HG02798 (cell line): ENCODE results near the gene PTPN9.
"Not testable (repeated sequence)": the region's sequence is repeated elsewhere in the genome, so short reads cannot be mapped to it uniquely, and the experiment has no call there.

Source experiments
- ATAC-seq: cut with Tn5 transposase; IDR thresholded peaks from one replicate; pipeline ENCODE4 v1.9.1; 2021; ENCODE audit warnings: mild to moderate bottlenecking; ENCODE audit not compliant: unreplicated experiment, poor library complexity

Gene PTPN9

GRCh38 chr15:75455424-75455981, 123.6 kb downstream of the PTPN9 start:
- no peak for ATAC-seq

- no peak for ATAC-seq
Observed at GRCh38 chr15:75454471-75455378, 124.4 kb downstream of the PTPN9 start.

- peak; percentile 42 for ATAC-seq
Observed at GRCh38 chr15:75453703-75454470, 125.2 kb downstream of the PTPN9 start.

DNA sequence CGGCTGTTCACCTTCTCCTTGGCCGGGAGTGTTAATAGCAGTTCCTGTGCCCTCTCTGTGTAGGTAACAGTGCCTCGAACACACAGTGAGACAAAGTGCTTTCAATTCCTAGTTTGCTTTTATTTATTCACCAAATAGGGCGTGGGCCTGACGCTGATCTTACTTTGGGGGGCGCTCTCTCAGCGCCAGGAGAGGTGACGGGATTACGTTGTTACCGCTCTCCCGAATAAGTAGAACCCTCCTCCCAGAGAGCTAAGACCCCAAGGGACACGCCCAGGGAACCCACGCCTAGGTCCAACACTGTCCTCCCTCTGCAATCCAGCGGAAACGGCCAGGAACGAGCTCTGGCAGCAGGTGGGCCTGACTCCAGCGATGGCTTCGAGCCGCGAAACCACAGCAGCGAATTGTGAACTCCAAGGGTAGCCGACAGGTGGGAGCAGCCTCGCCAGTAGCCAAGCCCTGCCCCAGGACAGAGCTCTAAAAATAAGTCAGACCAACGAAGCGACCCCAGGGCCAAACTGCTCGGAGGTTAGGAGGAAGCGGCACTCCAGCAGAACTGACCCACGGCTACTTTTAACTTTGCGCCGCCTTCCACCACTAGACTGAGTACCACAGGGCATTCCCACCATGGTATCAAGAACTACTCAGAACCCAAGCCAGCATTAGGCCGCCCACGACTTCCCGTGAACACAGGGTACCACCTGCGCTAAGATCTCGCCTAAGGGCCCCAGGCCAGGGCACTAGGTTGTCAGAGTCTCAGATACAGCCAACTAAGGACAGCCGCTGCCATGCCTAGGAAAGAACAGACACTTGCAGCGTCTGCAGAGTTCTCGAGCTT, 126.0 kb downstream of the PTPN9 start:
- no peak for ATAC-seq

- ATAC-seq: no peak
Observed at GRCh38 chr15:75452364-75452864, 126.7 kb downstream of the PTPN9 start.

DNA sequence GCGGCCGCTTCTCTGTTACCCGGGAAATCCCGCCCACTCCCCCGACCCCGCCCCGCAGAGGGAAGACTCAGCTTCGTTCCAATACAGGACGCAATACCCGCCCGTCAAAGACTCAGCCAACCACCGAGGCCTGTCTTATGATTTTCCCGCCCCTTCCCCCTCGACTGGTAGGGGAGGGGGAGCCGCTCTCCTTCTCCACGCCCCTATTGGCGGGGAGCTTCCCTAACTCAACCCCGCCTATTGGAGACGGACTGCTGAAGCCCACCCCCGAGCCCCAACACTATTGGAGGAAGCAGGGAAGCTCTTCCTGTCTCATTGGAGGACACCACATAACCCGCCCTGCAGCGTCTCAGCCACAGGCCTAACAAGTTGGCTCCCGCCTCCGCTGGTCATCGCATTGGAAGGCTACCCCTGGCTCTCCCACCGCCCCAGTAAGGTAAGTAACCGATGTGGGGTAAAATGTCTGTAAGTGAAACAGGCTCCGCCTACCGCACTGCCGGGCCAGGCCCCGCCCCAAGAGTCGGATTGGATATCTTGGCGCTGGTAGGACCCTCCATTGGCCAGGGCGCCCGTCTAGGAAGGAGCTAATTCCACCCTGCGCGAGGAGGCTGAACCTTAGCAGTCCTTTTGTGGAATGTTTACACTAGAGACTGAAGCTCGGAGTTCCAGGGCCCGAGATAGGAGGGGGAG, 127.3 kb downstream of the PTPN9 start, which contains the start of gene SIN3A:
TSS of gene SIN3A (minus strand) at position 17 of the 690 bp plus-strand sequence. CDS start 21,315 bp downstream, outside the sequence.
- ATAC-seq: peak; percentile 48

GRCh38 chr15:75451202-75451673, 127.9 kb downstream of the PTPN9 start:
- no peak for ATAC-seq

- ATAC-seq: peak; percentile 23
Observed at GRCh38 chr15:75450307-75451201, 128.6 kb downstream of the PTPN9 start.

DNA sequence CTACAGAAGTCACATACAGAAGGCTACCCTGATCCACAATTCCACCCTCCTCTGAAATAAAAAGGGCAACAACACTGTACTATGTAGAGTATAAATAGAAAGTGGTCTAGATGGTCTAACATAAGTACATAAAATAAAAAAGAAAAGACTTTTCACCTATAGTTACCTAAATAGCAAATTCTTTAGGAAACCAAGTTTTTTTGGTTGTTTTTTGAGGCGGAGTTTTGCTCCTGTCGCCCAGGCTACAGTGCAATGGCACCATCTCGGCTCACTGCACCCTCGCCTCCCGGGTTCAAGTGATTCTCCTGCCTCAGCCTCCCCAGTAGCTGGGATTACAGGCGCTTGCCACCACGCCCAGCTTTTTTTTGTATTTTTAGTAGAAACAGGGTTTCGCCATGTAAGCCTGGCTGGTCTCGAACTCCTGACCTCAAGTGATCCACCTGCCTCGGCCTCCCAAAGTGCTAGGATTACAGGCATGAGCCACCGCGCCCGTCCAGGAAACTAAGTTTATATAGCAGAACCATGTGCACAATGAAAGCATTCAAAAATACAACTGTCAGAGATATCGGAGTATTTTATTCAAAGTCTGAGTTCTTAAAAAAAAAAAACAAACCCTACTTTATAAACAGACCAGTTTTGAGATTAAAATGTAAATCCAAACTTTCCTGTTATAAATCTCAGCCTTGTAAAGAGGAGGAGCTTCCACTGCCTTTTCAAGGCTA, 129.4 kb downstream of the PTPN9 start:
- no peak for ATAC-seq

DNA sequence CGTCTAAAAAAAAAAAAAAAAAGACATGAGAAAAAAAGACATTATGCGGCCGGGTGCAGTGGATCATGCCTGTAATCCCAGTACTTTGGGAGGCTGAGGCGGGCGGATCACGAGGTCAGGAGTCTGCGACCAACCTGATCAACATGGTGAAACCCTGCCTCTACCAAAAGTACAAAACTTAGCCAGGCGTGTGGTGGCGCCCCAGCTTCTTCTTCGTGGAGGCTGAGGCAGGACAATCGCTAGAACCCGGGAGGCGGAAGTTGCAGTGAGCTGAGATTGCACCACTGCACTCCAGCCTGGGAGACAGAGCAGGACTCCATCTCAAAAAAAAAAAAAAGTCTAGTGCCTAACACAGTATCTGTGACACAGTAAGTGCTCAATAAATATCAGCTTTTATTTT, 130.9 kb downstream of the PTPN9 start:
- not testable (repeated sequence) for ATAC-seq

DNA sequence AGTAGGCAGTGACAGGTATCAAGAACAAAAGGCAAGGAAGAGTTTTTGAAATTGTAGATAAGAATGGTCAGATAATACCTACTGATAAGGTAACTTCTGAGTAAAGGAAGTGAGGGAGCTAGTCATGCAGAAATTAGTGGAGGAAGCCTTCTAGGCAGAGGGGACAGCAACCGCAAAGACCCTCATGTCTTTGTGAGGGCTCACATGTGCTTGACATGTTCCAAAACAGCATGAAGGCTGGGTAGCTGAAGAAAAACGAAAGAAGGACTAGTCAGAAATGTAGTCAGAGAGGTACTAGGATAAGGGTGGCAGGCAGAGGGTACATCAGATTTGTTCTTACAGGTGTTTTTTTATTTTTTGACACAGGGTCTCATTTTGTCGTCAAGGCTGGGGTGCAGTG, 133.0 kb downstream of the PTPN9 start:
- no peak for ATAC-seq

GRCh38 chr15:75445324-75445723, 133.8 kb downstream of the PTPN9 start:
- not testable (repeated sequence) for ATAC-seq

DNA sequence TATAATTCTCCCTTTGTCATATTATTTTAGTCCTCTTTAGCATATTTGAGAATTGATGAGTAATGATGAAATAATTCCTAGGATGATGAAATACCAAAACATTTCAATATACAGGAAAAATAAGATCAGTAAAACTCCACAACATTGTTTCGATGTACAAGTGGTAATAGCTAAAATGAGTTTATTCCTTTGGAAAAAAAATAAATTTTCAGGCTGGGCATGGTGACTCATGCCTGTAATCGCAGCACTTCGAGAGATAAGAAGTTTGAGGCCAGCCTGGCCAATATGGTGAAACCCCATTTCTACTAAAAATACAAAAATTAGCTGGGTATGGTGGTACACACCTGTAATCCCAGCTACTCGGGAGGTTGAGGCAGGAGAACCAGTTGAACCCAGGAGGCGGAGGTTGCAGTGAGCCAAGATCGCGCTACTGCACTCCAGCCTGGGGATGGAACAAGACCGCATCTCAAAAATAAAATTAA, 135.1 kb downstream of the PTPN9 start:
- not testable (repeated sequence) for ATAC-seq

DNA sequence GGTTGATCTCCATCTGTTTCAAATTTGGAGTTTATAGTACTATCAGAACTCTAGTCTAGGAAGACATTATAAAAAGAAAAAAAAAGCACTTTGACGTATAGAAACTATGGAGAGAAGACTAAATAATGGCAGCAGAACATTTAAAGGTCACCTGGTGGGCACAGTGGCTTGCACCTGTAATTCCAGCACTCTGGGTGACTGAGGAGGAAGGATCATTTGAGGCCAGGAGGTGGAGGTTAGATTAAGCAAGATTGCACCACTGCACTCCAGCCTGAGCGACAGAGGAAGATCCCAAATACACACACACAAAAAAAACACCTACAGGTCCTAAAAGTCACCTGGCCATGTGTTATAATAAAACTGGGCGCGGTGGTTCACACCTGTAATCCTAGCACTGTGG, 141.4 kb downstream of the PTPN9 start:
- no peak for ATAC-seq

DNA sequence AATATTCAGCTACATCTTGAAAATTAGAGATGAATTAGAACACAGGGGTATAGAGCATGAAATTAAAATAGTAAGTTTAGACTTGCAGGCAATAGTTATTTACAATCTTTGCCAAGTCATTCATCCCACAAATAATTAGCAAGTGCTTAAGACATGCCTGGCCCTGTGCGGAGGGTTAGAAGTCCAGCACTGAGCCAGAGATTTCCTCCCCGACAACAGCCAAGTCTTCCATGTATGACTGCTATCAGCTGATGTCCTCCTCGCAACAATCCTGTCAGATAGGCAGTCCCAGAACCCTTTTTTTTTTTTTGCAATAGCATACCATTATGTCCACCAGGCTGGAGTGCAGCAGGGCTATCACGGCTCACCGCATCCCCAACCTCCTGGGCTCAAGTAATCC, 142.2 kb downstream of the PTPN9 start:
- ATAC-seq: no peak

DNA sequence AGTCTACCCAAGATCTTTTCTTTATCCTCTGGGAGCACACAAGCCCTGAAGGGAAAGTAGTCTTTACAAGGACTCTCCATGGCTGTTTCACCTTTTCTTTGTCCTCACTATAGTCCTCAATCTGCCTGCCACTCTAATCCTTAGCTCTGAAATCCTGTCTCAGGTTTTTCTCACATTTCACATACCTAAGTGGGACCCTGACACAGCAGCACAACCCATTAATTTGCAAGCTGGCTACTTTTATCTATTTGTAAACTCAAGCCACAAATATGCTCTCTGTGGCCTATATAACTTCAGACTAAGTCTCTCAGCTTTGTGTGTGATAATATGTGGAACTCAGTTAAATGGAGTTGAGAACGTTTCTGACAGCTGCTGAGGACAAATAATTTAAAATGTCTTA, 147.4 kb downstream of the PTPN9 start:
- ATAC-seq: no peak

DNA sequence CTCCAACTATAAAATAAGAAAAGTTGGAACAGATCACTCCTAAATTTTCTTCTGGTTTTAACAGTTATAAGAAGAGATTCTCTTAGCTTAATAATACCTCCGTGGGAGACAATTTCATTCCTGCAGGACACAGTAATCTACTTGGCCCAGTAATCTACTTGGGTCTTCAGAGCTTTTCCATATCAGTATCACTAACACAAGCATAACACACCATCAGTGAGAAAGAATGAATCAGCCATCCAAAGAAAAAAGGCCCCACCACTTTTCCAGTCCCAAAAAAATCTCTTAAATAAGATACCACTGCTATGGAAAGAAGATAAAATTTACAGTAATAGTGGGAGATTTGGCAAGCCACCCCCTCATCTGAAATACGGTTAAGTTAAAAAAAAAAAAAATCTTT, 147.8 kb downstream of the PTPN9 start:
- no peak for ATAC-seq
